ENCODE measurements around the gene ATP6V0C.

The ATP6V0C gene

GRCh38 chr16:2513405-2514332 lies at the start of gene ATP6V0C:
Gene ATP6V0C (plus strand): TSS chr16:2513952. CDS start chr16:2514104, 152 bp downstream.
- DNase-seq (ENCODE audit: low spot score), result peak; percentile 96

GRCh38 chr16:2464333-2464732 lies 49.4 kb upstream of the ATP6V0C start:
- no peak for DNase-seq (ENCODE audit: low spot score)

GRCh38 chr16:2465653-2466415 lies 47.9 kb upstream of the ATP6V0C start:
- DNase-seq (ENCODE audit: low spot score), result no peak

GRCh38 chr16:2466667-2467527 lies 46.9 kb upstream of the ATP6V0C start:
- DNase-seq (ENCODE audit: low spot score), result no peak

- DNase-seq (ENCODE audit: low spot score), result no peak
Observed at GRCh38 chr16:2467528-2468232, 46.1 kb upstream of the ATP6V0C start.

- DNase-seq (ENCODE audit: low spot score), result no peak
Observed at GRCh38 chr16:2468233-2468724, 45.5 kb upstream of the ATP6V0C start.

GRCh38 chr16:2468725-2469398 lies 44.9 kb upstream of the ATP6V0C start:
- DNase-seq (ENCODE audit: low spot score), result no peak

- DNase-seq (ENCODE audit: low spot score), result no peak
Observed at GRCh38 chr16:2469399-2470233, 44.1 kb upstream of the ATP6V0C start.

- DNase-seq (ENCODE audit: low spot score), result no peak
Observed at GRCh38 chr16:2470234-2470601, 43.5 kb upstream of the ATP6V0C start.

GRCh38 chr16:2470603-2471015 lies 43.1 kb upstream of the ATP6V0C start:
- DNase-seq (ENCODE audit: low spot score), result peak; percentile 3

GRCh38 chr16:2471016-2471652 lies 42.6 kb upstream of the ATP6V0C start, which contains the start of gene NTN3:
Gene NTN3 (plus strand): TSS chr16:2471297. CDS start chr16:2471702, 405 bp downstream.
- peak; percentile 39 for DNase-seq (ENCODE audit: low spot score)

GRCh38 chr16:2471653-2472487 lies 41.9 kb upstream of the ATP6V0C start:
- no peak for DNase-seq (ENCODE audit: low spot score)

- DNase-seq (ENCODE audit: low spot score), result no peak
Observed at GRCh38 chr16:2472488-2472864, 41.3 kb upstream of the ATP6V0C start.

GRCh38 chr16:2472885-2473445 lies 40.8 kb upstream of the ATP6V0C start:
- no peak for DNase-seq (ENCODE audit: low spot score)

- DNase-seq (ENCODE audit: low spot score), result no peak
Observed at GRCh38 chr16:2473446-2473926, 40.3 kb upstream of the ATP6V0C start.

GRCh38 chr16:2473999-2474876 lies 39.5 kb upstream of the ATP6V0C start:
- peak; percentile 73 for DNase-seq (ENCODE audit: low spot score)
